H1 (cell line): ENCODE results near the gene DCP2. TPM values are rescaled to one million over a fixed set of nuclear protein-coding genes. Genes with fewer than 3 reads are reported as not detected.

Source experiments
- ATF2 ChIP-seq: IDR thresholded peaks from 2 replicates; pipeline ENCODE4 v1.6.1; 2012; ENCODE audit warnings: low read length, inconsistent platforms
- BRCA1 ChIP-seq: IDR thresholded peaks from 2 replicates; pipeline ENCODE4 v1.6.1; 2012; ENCODE audit warnings: low read depth, low read length, improper control_type of control experiment
- CHD7 ChIP-seq: fragments of 300-600 bp; sonication (generic); IDR thresholded peaks from 2 replicates; pipeline ENCODE4 v1.7.1; 2012; ENCODE audit warnings: low read length, moderate library complexity, mild to moderate bottlenecking, inconsistent platforms; ENCODE audit not compliant: insufficient replicate concordance
- PHF8 ChIP-seq: fragments of 200-600 bp; sonication (generic); conservative IDR thresholded peaks from 2 replicates; pipeline ENCODE4 v1.7.1; 2012; ENCODE audit warnings: low read depth, mild to moderate bottlenecking, inconsistent platforms, low read length, moderate library complexity
- SRF ChIP-seq: IDR thresholded peaks from 2 replicates; pipeline ENCODE4 v1.6.1; 2011; ENCODE audit warnings: mild to moderate bottlenecking, low read depth, low read length, moderate library complexity
- TAF1 ChIP-seq: IDR thresholded peaks from 2 replicates; pipeline ENCODE4 v1.6.1; 2011; ENCODE audit warnings: mild to moderate bottlenecking, low read depth, low read length
- USF2 ChIP-seq: IDR thresholded peaks from 2 replicates; pipeline ENCODE4 v1.6.1; 2011; ENCODE audit warnings: low read length, improper control_type of control experiment
- polyA plus RNA-seq, 7 experiments: library from polyadenylated mRNA; depleted of rRNA in 3 of 7; stranded (reverse) in 5 of 7; unstranded in 2 of 7; fragments of >200 nt in 5 of 7; fragments of 200-250 nt in 2 of 7; gene quantifications; 1 replicate in 5 of 7; 2 replicates in 1 of 7; 4 replicates in 1 of 7; pipeline versions ENCODE4 v1.2.1 to v1.2.3, GENCODE V29; 2011 to 2013; ENCODE audit warnings: missing spikeins in 2 of 7, mixed read lengths in 2 of 7
- total RNA-seq: library from RNA; stranded (reverse); fragmentation: NEBNext Ultra II Directional; extraction: Animal tissue kit (Norgen Biotek cat#: 25700); gene quantifications from 2 replicates; pipeline ENCODE4 v1.2.1, GENCODE V29; 2021

DCP2 gene
- total and polyA plus RNA-seq, 2 of the 8 experiments (the other 6 are each of a cell fraction or from before 2014, with no cell fraction given): 14.4 to 162 TPM

GRCh38 chr5:112933105-112933504 lies 43.5 kb upstream of the DCP2 start (continued):
- TF ChIP-seq CHD7 (no peak), BRCA1 (no peak), SRF (no peak), PHF8 (no peak), TAF1 (no peak), USF2 (no peak), ATF2 (no peak)
